ENCODE data around the gene MOG.

DNA sequence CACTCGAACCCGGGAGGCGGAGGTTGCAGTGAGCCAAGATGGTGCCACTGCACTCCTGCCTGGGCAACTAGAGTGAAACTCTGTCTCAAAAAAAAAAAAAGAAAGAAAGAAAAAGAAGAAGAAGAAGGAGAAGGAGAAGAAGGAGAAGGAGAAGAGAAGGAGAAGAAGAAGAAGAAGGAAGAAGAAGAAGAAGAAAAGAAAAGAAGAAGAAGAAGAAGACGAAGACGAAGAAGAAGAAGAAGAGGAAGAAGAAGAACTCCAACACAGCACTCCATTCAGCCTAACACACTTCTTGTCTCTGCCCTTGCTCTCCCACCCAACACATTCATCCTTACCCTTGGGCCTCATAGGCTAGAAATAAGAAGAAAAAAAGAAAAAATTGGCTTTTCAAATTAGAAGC, 17.1 kb downstream of the MOG start:
- TF ChIP-seq, protein P1, sequence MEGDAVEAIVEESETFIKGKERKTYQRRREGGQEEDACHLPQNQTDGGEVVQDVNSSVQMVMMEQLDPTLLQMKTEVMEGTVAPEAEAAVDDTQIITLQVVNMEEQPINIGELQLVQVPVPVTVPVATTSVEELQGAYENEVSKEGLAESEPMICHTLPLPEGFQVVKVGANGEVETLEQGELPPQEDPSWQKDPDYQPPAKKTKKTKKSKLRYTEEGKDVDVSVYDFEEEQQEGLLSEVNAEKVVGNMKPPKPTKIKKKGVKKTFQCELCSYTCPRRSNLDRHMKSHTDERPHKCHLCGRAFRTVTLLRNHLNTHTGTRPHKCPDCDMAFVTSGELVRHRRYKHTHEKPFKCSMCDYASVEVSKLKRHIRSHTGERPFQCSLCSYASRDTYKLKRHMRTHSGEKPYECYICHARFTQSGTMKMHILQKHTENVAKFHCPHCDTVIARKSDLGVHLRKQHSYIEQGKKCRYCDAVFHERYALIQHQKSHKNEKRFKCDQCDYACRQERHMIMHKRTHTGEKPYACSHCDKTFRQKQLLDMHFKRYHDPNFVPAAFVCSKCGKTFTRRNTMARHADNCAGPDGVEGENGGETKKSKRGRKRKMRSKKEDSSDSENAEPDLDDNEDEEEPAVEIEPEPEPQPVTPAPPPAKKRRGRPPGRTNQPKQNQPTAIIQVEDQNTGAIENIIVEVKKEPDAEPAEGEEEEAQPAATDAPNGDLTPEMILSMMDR (conservative IDR thresholded peaks at IDR 0.05), result no peak
- no peak for TF ChIP-seq ZFX (IDR thresholded peaks at IDR 0.05)

Data from C4-2B (cell line).